A549 (cell line): ENCODE results near the gene UBL7.

Source experiments
- BHLHE40 ChIP-seq: IDR thresholded peaks from 2 replicates; pipeline ENCODE4 v1.6.1; 2012; ENCODE audit warnings: low read depth, low read length, inconsistent platforms
- CTCF ChIP-seq: fragments of >200 bp; sonication (Bioruptor Twin); formaldehyde crosslinking; IDR thresholded peaks from 3 replicates; pipeline ENCODE4 v1.5.1; 2016
- EP300 ChIP-seq, 2 experiments: fragments of >200 bp; sonication (Bioruptor Twin); formaldehyde crosslinking; IDR thresholded peaks; 2 replicates in 1 of 2; 3 replicates in 1 of 2; pipeline ENCODE4 v1.6.1; 2016 to 2017
- ESRRA ChIP-seq: fragments of 150-350 bp; IDR thresholded peaks from 2 replicates; pipeline ENCODE4 v1.6.1; 2014; ENCODE audit warnings: mild to moderate bottlenecking, low read length, borderline replicate concordance
- FOXS1 ChIP-seq: fragments of 250-450 bp; sonication (Bioruptor Pico); IDR thresholded peaks from 2 replicates; pipeline ENCODE4 v1.5.0; 2020; ENCODE audit warnings: mild to moderate bottlenecking, moderate library complexity
- HOXB5 ChIP-seq: fragments of 250-450 bp; sonication (Bioruptor Pico); IDR thresholded peaks from 2 replicates; pipeline ENCODE4 v1.5.0; 2020; ENCODE audit warnings: mild to moderate bottlenecking, moderate library complexity
- JUN ChIP-seq, 2 experiments: fragments of >200 bp; sonication (Bioruptor Twin); formaldehyde crosslinking; IDR thresholded peaks; 2 replicates in 1 of 2; 3 replicates in 1 of 2; pipeline ENCODE4 v1.6.1; 2016 to 2017
- JUNB ChIP-seq: fragments of >200 bp; sonication (Bioruptor Twin); formaldehyde crosslinking; IDR thresholded peaks from 2 replicates; pipeline ENCODE4 v1.6.1; 2016
- MAX ChIP-seq: IDR thresholded peaks from 2 replicates; pipeline ENCODE4 v1.6.1; 2012
- PBX3 ChIP-seq: IDR thresholded peaks from 2 replicates; pipeline ENCODE4 v1.6.1; 2012
- RAD21 ChIP-seq, 2 experiments: fragments of >200 bp in 1 of 2; sonication (Bioruptor Twin) in 1 of 2; formaldehyde crosslinking in 1 of 2; IDR thresholded peaks in 1 of 2; conservative IDR thresholded peaks in 1 of 2; 2 replicates in 1 of 2; 3 replicates in 1 of 2; pipeline ENCODE4 v1.6.1; 2012 to 2018; ENCODE audit warnings: inconsistent platforms in 1 of 2
- REST ChIP-seq: fragments of 200-600 bp; sonication (generic); IDR thresholded peaks from 2 replicates; pipeline ENCODE4 v1.6.1; 2016; ENCODE audit warnings: antibody characterized with exemption, mild to moderate bottlenecking, moderate library complexity
- RFX5 ChIP-seq: fragments of 450-650 bp; IDR thresholded peaks from 2 replicates; pipeline ENCODE4 v1.7.1; 2014; ENCODE audit warnings: antibody characterized with exemption, mild to moderate bottlenecking, moderate library complexity
- TP53 ChIP-seq: fragments of 250-450 bp; sonication (Bioruptor Pico); IDR thresholded peaks from 2 replicates; pipeline ENCODE4 v1.5.0; 2021; ENCODE audit warnings: mild to moderate bottlenecking, moderate library complexity

GRCh38 chr15:74460298-74460697, 662 bp downstream of the UBL7 start:
- TF ChIP-seq PBX3, result no peak
- no peak for TF ChIP-seq RAD21 (conservative IDR thresholded peaks at IDR 0.05 in 1 of 2, IDR thresholded peaks at IDR 0.05 in 1 of 2)
- TF ChIP-seq CTCF, result no peak
- no peak for TF ChIP-seq ESRRA
- TF ChIP-seq FOXS1 (CRISPR knock-in tag), result no peak
- no peak for TF ChIP-seq TP53 (CRISPR knock-in tag)
- no peak for TF ChIP-seq JUN (IDR thresholded peaks at IDR 0.05)
- TF ChIP-seq EP300 (IDR thresholded peaks at IDR 0.05), result no peak
- TF ChIP-seq BHLHE40, result no peak
- TF ChIP-seq MAX, result no peak
- no peak for TF ChIP-seq JUNB
- no peak for TF ChIP-seq RFX5
- no peak for TF ChIP-seq REST
- TF ChIP-seq HOXB5 (CRISPR knock-in tag), result no peak
